Keratinocyte (primary cell): ENCODE data around the gene PLB1. TPM values are rescaled to one million over a fixed set of nuclear protein-coding genes. Genes with fewer than 3 reads are reported as not detected.
A peak's percentile ranks its signal among the peaks of the same experiment; 100 is the strongest.

Experiments used
- DNase-seq: peaks from one replicate; pipeline ENCODE4 v3.0.0-alpha.2; 2011; ENCODE audit warnings: low read depth, missing footprints, low spot score
- FAIRE-seq: peaks from 2 replicates; lab custom pipeline; 2011; peaks lifted over from hg19 to GRCh38; lab: Jason Lieb, UNC
- H2AFZ ChIP-seq: 2 replicates; pipeline ENCODE4 v1.6.0; 2012; ENCODE audit warnings: low read length, control low read depth, inconsistent platforms; ENCODE audit not compliant: control insufficient read depth
- H3K27ac ChIP-seq: 2 replicates; pipeline ENCODE4 v1.5.1; 2011; ENCODE audit warnings: low read length; ENCODE audit not compliant: control insufficient read depth, insufficient read depth
- H3K27me3 ChIP-seq: 3 replicates; pipeline ENCODE4 v1.6.0; 2011; ENCODE audit warnings: low read length; ENCODE audit not compliant: control insufficient read depth, insufficient read depth; ENCODE audit errors: extremely low read depth
- H3K36me3 ChIP-seq, 2 experiments: 2 replicates in 1 of 2; 3 replicates in 1 of 2; pipeline ENCODE4 v1.5.1; 2011; ENCODE audit warnings: low read length in 2 of 2, mild to moderate bottlenecking in 1 of 2; ENCODE audit not compliant: control insufficient read depth in 2 of 2, insufficient read depth in 2 of 2; ENCODE audit errors: extremely low read depth in 1 of 2
- H3K4me1 ChIP-seq: 3 replicates; pipeline ENCODE4 v1.5.1; 2011; ENCODE audit warnings: low read length; ENCODE audit not compliant: control insufficient read depth, insufficient read depth; ENCODE audit errors: extremely low read depth
- H3K4me2 ChIP-seq: 3 replicates; pipeline ENCODE4 v1.6.0; 2011; ENCODE audit warnings: low read depth, low read length; ENCODE audit not compliant: control insufficient read depth, insufficient read depth; ENCODE audit errors: extremely low read depth
- H3K4me3 ChIP-seq, 3 experiments: fragments of 200-600 bp in 1 of 3; sonication (generic) in 1 of 3; 2 replicates in 2 of 3; 3 replicates in 1 of 3; pipeline ENCODE4 v1.5.1; 2011 to 2016; ENCODE audit warnings: low read length in 3 of 3, mild to moderate bottlenecking in 3 of 3, control low read depth in 2 of 3, inconsistent platforms in 1 of 3, low read depth in 1 of 3, mixed read lengths in 1 of 3, mixed run types in 1 of 3, moderate library complexity in 1 of 3; ENCODE audit not compliant: control insufficient read depth in 2 of 3, insufficient read depth in 2 of 3; ENCODE audit errors: extremely low read depth in 1 of 3
- H3K79me2 ChIP-seq: 2 replicates; pipeline ENCODE4 v1.6.0; 2012; ENCODE audit warnings: low read length; ENCODE audit not compliant: control insufficient read depth, insufficient read depth
- H3K9ac ChIP-seq: 3 replicates; pipeline ENCODE4 v1.6.0; 2011; ENCODE audit warnings: low read length; ENCODE audit not compliant: control insufficient read depth, insufficient read depth; ENCODE audit errors: extremely low read depth
- H3K9me1 ChIP-seq: 3 replicates; pipeline ENCODE4 v1.6.0; 2011; ENCODE audit warnings: low read length; ENCODE audit not compliant: control insufficient read depth, insufficient read depth; ENCODE audit errors: extremely low read depth
- H3K9me3 ChIP-seq: 2 replicates; pipeline ENCODE4 v1.5.1; 2012; ENCODE audit warnings: low read depth, low read length; ENCODE audit not compliant: control insufficient read depth
- H4K20me1 ChIP-seq: 3 replicates; pipeline ENCODE4 v1.6.0; 2011; ENCODE audit warnings: low read length; ENCODE audit not compliant: control insufficient read depth, insufficient read depth; ENCODE audit errors: extremely low read depth
- EZH2 ChIP-seq: IDR thresholded peaks from one replicate; pipeline ENCODE4 v1.6.1; 2012; ENCODE audit warnings: inconsistent platforms, mild to moderate bottlenecking, low read length, moderate library complexity
- dilution Hi-C: fragments of 300-500 bp; cut with MboI; formaldehyde crosslinking; loops from one replicate; pipeline ENCODE4 v1.7.0; 2020; ENCODE audit warnings: low sequenced_read_pairs; ENCODE audit not compliant: extremely low pct_ligation_motif_present
- polyA plus RNA-seq, 5 experiments: library from polyadenylated mRNA; depleted of rRNA in 3 of 5; stranded (reverse) in 3 of 5; stranded (forward) in 1 of 5; unstranded in 1 of 5; fragments of >200 nt; gene quantifications; 1 replicate in 1 of 5; 2 replicates in 3 of 5; 3 replicates in 1 of 5; pipeline versions ENCODE4 v1.2.1 to v1.2.3, GENCODE V29; 2011 to 2012; ENCODE audit warnings: missing spikeins in 2 of 5, low read depth in 1 of 5, low replicate concordance in 1 of 5
- TF ChIP-seq, protein P1 (sequence below), 3 experiments: IDR thresholded peaks in 1 of 3; conservative IDR thresholded peaks in 1 of 3; optimal IDR thresholded peaks in 1 of 3; 2 replicates in 2 of 3; 3 replicates in 1 of 3; pipeline versions ENCODE3 to v1.5.1; 2011; ENCODE audit warnings: low read length in 3 of 3, mild to moderate bottlenecking in 3 of 3, moderate library complexity in 2 of 3, control low read depth in 1 of 3, inconsistent platforms in 1 of 3; ENCODE audit not compliant: insufficient read depth in 2 of 3; ENCODE audit errors: extremely low read depth in 1 of 3

PLB1 gene
- polyA plus RNA-seq, 1 donor (not counting 4 experiments of a cell fraction or from before 2014, with no cell fraction given): 6.7 TPM

DNA sequence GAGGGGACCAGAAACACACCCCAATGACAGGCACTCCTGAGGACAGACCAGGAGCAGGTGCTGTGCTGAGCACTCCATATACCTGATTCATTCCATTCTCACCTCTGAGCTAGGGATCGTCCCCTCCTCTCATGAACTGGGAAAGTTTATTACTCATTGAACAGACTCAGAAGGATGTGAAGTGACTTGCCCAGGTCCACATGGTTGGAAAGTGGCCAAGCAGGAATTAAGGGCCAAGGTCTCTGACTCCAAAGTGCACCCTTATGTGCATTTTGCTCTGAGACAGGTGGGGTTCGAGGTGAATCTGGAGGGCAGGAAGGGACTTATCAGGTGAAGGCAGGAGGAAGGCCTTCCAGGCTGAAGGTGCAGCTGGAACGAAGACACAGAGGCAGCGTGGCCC, 25.1 kb upstream of the PLB1 start:
- Histone ChIP-seq H3K4me3 (no peak overlapping the region), H3K27me3 (no peaks in the 10 kb centered on the region), H3K27ac (no peak overlapping the region), H3K9me3 (no peaks in the 10 kb centered on the region), H3K9me1 (no peaks in the 10 kb centered on the region), H2AFZ (no peak overlapping the region), H4K20me1 (no peaks in the 10 kb centered on the region), H3K36me3 (no peaks in the 10 kb centered on the region), H3K4me2 (no peak overlapping the region), H3K9ac (no peak overlapping the region), H3K4me1 (peaks cover 13% of the 10 kb centered on the region), H3K79me2 (no peaks in the 10 kb centered on the region)
- dilution Hi-C loops: no loop called here
- peak; percentile 92 for FAIRE-seq
- TF ChIP-seq EZH2: no peak
- TF ChIP-seq, protein P1, sequence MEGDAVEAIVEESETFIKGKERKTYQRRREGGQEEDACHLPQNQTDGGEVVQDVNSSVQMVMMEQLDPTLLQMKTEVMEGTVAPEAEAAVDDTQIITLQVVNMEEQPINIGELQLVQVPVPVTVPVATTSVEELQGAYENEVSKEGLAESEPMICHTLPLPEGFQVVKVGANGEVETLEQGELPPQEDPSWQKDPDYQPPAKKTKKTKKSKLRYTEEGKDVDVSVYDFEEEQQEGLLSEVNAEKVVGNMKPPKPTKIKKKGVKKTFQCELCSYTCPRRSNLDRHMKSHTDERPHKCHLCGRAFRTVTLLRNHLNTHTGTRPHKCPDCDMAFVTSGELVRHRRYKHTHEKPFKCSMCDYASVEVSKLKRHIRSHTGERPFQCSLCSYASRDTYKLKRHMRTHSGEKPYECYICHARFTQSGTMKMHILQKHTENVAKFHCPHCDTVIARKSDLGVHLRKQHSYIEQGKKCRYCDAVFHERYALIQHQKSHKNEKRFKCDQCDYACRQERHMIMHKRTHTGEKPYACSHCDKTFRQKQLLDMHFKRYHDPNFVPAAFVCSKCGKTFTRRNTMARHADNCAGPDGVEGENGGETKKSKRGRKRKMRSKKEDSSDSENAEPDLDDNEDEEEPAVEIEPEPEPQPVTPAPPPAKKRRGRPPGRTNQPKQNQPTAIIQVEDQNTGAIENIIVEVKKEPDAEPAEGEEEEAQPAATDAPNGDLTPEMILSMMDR (optimal IDR thresholded peaks at IDR 0.05 in 1 of 3, IDR thresholded peaks at IDR 0.05 in 1 of 3, conservative IDR thresholded peaks at IDR 0.05 in 1 of 3; ENCODE audit: extremely low read depth in 1 of 3, insufficient read depth in 2 of 3, low read length in 3 of 3): no peak
- DNase-seq: peak; percentile 81

- Histone ChIP-seq H3K4me3 (no peak overlapping the region), H3K4me2 (no peak overlapping the region), H3K9ac (no peak overlapping the region), H2AFZ (no peak overlapping the region), H3K27me3 (no peaks in the 10 kb centered on the region), H3K79me2 (no peaks in the 10 kb centered on the region), H3K9me1 (no peaks in the 10 kb centered on the region), H3K9me3 (no peaks in the 10 kb centered on the region), H3K36me3 (no peaks in the 10 kb centered on the region), H3K4me1 (peaks cover 13% of the 10 kb centered on the region), H4K20me1 (no peaks in the 10 kb centered on the region), H3K27ac (no peak overlapping the region)
- no peak for TF ChIP-seq EZH2
- TF ChIP-seq, protein P1 (optimal IDR thresholded peaks at IDR 0.05 in 1 of 3, IDR thresholded peaks at IDR 0.05 in 1 of 3, conservative IDR thresholded peaks at IDR 0.05 in 1 of 3; ENCODE audit: extremely low read depth in 1 of 3, insufficient read depth in 2 of 3, low read length in 3 of 3): no peak
- DNase-seq: no peak
- dilution Hi-C loops: no loop called here
- FAIRE-seq: no peak
Observed at GRCh38 chr2:28471214-28471613, 24.6 kb upstream of the PLB1 start.
